SJSA1 (cell line): ENCODE data around the gene GPATCH1. TPM values are rescaled to one million over a fixed set of nuclear protein-coding genes. Genes with fewer than 3 reads are reported as not detected.

Experiments
- DNase-seq, 2 experiments: peaks; one replicate each; pipeline ENCODE4 v3.0.0-alpha.2; 2015 to 2020; ENCODE audit warnings: low spot score in 2 of 2, low read depth in 1 of 2
- H3K27ac ChIP-seq: fragments of 250-450 bp; sonication (Bioruptor Pico); 2 replicates; pipeline ENCODE4 v1.5.1; 2020; ENCODE audit warnings: mild to moderate bottlenecking, moderate library complexity
- H3K27me3 ChIP-seq: fragments of 250-450 bp; sonication (Bioruptor Pico); replicated peaks from 2 replicates; pipeline ENCODE4 v1.5.1; 2020; ENCODE audit warnings: mild to moderate bottlenecking, moderate library complexity
- H3K36me3 ChIP-seq: fragments of 250-450 bp; sonication (Bioruptor Pico); 2 replicates; pipeline ENCODE4 v1.5.1; 2020; ENCODE audit warnings: mild to moderate bottlenecking
- H3K4me1 ChIP-seq: fragments of 250-450 bp; sonication (Bioruptor Pico); replicated peaks from 2 replicates; pipeline ENCODE4 v1.6.1; 2021; ENCODE audit warnings: mild to moderate bottlenecking
- H3K4me3 ChIP-seq: fragments of 250-450 bp; sonication (Bioruptor Pico); 2 replicates; pipeline ENCODE4 v1.5.1; 2020; ENCODE audit warnings: mild to moderate bottlenecking
- H3K9me3 ChIP-seq: fragments of 250-450 bp; sonication (Bioruptor Pico); replicated peaks from 2 replicates; pipeline ENCODE4 v1.5.1; 2020; ENCODE audit warnings: mild to moderate bottlenecking
- total RNA-seq: library from RNA; depleted of rRNA; stranded (reverse); fragments of >200 nt; shearing (Covaris generic); gene quantifications from 2 replicates; pipeline ENCODE4 v1.2.3, GENCODE V29; 2014

GPATCH1 gene
- total RNA-seq, 1 experiment from 2014 or later = 12.1 TPM

- DNase-seq = no peak
- Histone ChIP-seq H3K27ac (no peak overlapping the region), H3K4me3 (no peak overlapping the region), H3K27me3 (no peaks in the 10 kb centered on the region), H3K36me3 (peaks cover 51% of the 10 kb centered on the region), H3K4me1 (peaks cover 12% of the 10 kb centered on the region), H3K9me3 (no peaks in the 10 kb centered on the region)
Observed at GRCh38 chr19:33050110-33050509, 30.9 kb upstream of the GPATCH1 start.

DNA sequence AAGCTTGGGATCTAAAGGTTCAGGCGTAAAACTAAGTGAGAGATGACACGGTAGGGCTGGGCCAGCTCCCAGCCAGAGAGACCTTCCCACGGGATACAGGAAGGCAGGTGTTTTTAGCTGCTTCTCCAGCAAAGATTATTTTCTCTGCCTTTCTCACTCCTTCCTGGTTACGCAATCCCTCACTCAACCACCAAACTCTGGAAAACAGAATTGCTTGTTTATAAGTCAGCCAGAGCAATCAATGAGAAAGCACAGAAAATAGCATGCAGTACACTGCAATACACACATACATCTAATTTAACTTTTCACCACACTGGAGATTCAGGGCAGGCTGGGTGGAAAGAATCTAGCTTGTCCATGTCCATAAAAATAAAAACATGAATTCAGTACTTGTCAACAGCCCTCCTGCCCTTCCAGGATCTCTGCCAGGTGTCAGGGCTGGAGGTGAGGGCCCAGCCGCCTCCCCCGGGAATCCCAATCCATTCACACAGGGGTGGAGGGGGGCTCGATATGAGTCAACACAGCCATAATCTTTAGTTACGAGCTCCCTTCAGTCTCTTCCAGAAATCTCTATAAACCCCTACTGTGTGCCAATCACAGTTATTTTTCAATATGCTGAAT lies 28.5 kb upstream of the GPATCH1 start:
- DNase-seq = no peak
- no peak overlapping the region for H3K4me3 ChIP-seq
- no peaks in the 10 kb centered on the region for H3K9me3 ChIP-seq
- H3K4me1 ChIP-seq = peaks cover 28% of the 10 kb centered on the region
- peaks cover 46% of the 10 kb centered on the region for H3K36me3 ChIP-seq
- H3K27me3 ChIP-seq = no peaks in the 10 kb centered on the region
- no peak overlapping the region for H3K27ac ChIP-seq

DNA sequence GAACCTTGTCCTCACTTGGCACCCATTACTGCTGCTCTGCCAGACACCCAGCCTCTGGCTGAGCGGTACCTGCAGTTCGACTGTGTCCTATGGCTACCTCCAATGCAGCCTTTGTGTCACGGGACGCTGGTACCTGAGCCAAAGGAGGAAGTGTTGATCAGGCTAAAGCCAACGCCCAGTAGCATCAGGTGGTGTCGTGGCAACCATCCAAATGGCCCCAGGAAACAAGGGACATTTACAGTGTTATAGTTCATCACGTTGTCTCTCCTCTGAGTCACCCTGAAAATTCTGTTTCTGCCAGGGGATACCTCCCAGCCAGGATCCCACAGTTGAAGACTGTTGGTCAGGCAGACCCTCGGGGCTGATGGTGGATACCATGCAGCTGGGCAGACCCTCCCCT lies 26.4 kb upstream of the GPATCH1 start:
- DNase-seq = no peak
- no peak overlapping the region for H3K4me3 ChIP-seq
- no peaks in the 10 kb centered on the region for H3K27me3 ChIP-seq
- peaks cover 47% of the 10 kb centered on the region for H3K36me3 ChIP-seq
- peaks cover 28% of the 10 kb centered on the region for H3K4me1 ChIP-seq
- H3K27ac ChIP-seq = no peak overlapping the region
- no peaks in the 10 kb centered on the region for H3K9me3 ChIP-seq

DNA sequence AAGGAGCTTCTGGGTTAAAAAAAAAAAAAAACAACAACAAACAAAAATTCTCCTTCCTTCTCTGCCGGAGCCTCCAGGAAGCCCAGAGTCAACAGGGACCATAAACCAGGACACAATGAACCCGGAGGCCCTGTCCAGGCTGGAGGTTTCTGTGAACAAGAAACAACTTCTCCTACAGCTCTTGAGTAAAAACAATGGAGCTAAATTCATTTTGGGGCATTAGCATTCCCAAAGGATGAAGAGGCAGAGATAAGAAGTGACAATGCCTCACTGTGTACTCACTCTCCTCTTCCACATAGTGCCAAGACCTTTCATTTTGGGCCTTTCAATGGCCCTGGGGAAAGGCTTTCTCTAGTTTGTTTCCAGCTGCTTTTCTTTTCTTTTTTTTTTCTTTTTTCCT lies 25.3 kb upstream of the GPATCH1 start:
- H3K9me3 ChIP-seq = no peaks in the 10 kb centered on the region
- no peaks in the 10 kb centered on the region for H3K27me3 ChIP-seq
- peak; percentile 64 to 71 for DNase-seq
- H3K36me3 ChIP-seq = peaks cover 44% of the 10 kb centered on the region
- H3K4me3 ChIP-seq = no peak overlapping the region
- peaks cover 28% of the 10 kb centered on the region for H3K4me1 ChIP-seq
- H3K27ac ChIP-seq = no peak overlapping the region

DNA sequence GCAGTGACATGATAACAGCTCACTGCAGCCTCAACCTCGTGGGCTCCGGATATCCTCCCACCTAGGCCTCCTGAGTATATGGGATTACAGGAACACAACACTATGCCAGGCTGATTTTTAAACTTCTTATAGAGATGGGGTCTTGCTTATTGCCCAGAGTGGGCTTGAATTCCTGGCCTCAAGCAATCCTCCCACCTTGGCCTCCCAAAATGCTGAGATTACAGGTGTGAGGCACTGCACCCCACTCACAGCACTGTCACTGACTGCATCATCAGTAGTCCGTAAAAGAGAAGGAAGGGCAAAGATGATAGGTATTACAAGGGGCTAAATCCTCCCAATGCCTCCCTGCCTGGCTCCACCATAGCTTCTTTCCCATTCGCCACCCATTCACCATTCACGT lies 20.4 kb upstream of the GPATCH1 start:
- peaks cover 10% of the 10 kb centered on the region; the same call in 1 of the 2 replicates for H3K36me3 ChIP-seq
- H3K27ac ChIP-seq = no peak overlapping the region
- no peak for DNase-seq
- no peaks in the 10 kb centered on the region for H3K27me3 ChIP-seq
- H3K9me3 ChIP-seq = no peaks in the 10 kb centered on the region
- no peak overlapping the region for H3K4me3 ChIP-seq
- H3K4me1 ChIP-seq = peaks cover 22% of the 10 kb centered on the region

GRCh38 chr19:33062902-33063301 lies 18.1 kb upstream of the GPATCH1 start:
- H3K4me1 ChIP-seq = peaks cover 11% of the 10 kb centered on the region
- H3K36me3 ChIP-seq = 0 out of 2 replicates have a peak, but pooled peaks cover 7% of the 10 kb centered on the region
- H3K27me3 ChIP-seq = no peaks in the 10 kb centered on the region
- DNase-seq = no peak
- H3K27ac ChIP-seq = no peak overlapping the region
- H3K9me3 ChIP-seq = no peaks in the 10 kb centered on the region
- H3K4me3 ChIP-seq = no peak overlapping the region

DNA sequence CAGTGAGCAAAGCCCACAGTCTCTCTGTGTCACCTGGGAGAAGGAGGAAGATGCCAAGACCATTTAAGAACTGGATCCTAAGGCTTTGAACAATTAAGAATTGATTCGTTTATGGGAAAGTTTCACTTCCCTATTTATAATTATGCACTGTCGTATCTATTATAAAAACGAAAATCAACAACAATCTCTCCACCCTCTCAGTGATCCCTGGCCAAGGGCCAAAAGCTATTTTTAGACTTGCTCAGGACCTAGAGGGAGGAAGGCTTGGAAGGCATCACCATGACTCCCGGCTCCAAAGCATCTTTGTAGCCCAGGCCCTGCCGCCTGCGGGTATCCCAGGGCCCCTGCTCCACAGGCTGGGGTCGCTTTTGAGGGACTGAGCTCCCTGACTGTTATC lies 17.6 kb upstream of the GPATCH1 start:
- peaks cover 11% of the 10 kb centered on the region for H3K4me1 ChIP-seq
- DNase-seq = no peak
- H3K9me3 ChIP-seq = no peaks in the 10 kb centered on the region
- 0 out of 2 replicates have a peak, but pooled peaks cover 6% of the 10 kb centered on the region for H3K36me3 ChIP-seq
- H3K27ac ChIP-seq = no peak overlapping the region
- no peaks in the 10 kb centered on the region for H3K27me3 ChIP-seq
- no peak overlapping the region for H3K4me3 ChIP-seq

DNA sequence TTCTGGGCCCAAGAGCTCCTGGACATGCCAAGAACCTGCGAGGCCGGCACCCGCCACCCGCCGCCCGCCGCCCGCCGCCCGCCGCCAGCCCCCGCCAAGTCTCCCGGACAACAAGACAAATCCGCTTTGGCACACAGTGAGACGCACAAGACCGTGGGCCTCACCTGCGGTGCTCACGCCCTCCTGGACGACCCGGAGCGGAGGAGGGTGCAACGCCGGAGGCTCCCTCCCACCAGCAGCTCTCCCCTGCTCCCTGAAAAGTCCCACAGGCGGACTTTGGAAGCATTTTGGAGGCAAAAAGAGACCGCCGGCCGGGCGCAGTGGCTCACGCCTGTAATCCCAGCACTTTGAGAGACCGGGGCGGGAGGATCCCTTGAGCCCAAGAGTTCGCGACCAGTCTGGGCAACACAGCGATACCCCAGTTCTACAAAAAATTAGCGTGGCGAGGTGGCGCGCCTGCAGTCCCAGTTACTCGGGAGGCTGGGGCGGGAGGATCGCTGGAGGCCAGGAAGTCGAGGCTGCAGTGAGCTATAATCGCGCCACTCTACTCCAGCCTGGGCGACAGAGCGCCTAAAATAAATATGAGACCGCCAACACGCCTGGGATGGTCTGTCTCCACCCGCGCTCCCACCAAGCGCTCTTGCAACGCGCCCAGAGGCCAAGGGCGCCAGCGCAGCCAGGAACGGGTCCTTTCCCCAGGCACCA lies 17.1 kb upstream of the GPATCH1 start:
- Histone ChIP-seq H3K36me3 (0 out of 2 replicates have a peak, but pooled peaks cover 3% of the 10 kb centered on the region), H3K27me3 (no peaks in the 10 kb centered on the region), H3K27ac (no peak overlapping the region), H3K4me1 (peaks cover 14% of the 10 kb centered on the region), H3K4me3 (peak overlapping the region; percentile 49), H3K9me3 (no peaks in the 10 kb centered on the region)
- no peak for DNase-seq

- Histone ChIP-seq H3K36me3 (0 out of 2 replicates have a peak, but pooled peaks cover 3% of the 10 kb centered on the region), H3K27ac (no peak overlapping the region), H3K9me3 (no peaks in the 10 kb centered on the region), H3K27me3 (no peaks in the 10 kb centered on the region), H3K4me1 (peaks cover 20% of the 10 kb centered on the region), H3K4me3 (peak overlapping the region; percentile 49)
- peak in 1 of 2 experiments; percentile 48 for DNase-seq
Observed at GRCh38 chr19:33064458-33064791, 16.6 kb upstream of the GPATCH1 start.

GRCh38 chr19:33064792-33065550 lies 16.0 kb upstream of the GPATCH1 start, which contains the start of gene RHPN2:
Gene RHPN2, minus strand, starts transcription at chr19:33064888. Its CDS starts 36 bp downstream, at chr19:33064852.
- Histone ChIP-seq H3K4me3 (peak within 1 kb of the TSS; percentile 49), H3K27me3 (no peaks in the 10 kb centered on the region), H3K36me3 (0 out of 2 replicates have a peak, but pooled peaks cover under 1% of the 10 kb centered on the region), H3K4me1 (peaks cover 22% of the 10 kb centered on the region), H3K9me3 (no peaks in the 10 kb centered on the region), H3K27ac (peak within 1 kb of the TSS; percentile 32; the same call in 1 of the 2 replicates)
- peak; percentile 64 to 75 for DNase-seq

- peaks cover 33% of the 10 kb centered on the region for H3K4me1 ChIP-seq
- no peaks in the 10 kb centered on the region for H3K9me3 ChIP-seq
- no peak overlapping the region for H3K4me3 ChIP-seq
- H3K36me3 ChIP-seq = no peaks in the 10 kb centered on the region
- H3K27me3 ChIP-seq = no peaks in the 10 kb centered on the region
- DNase-seq = no peak
- H3K27ac ChIP-seq = no peak overlapping the region
Observed at GRCh38 chr19:33066543-33066942, 14.4 kb upstream of the GPATCH1 start.

DNA sequence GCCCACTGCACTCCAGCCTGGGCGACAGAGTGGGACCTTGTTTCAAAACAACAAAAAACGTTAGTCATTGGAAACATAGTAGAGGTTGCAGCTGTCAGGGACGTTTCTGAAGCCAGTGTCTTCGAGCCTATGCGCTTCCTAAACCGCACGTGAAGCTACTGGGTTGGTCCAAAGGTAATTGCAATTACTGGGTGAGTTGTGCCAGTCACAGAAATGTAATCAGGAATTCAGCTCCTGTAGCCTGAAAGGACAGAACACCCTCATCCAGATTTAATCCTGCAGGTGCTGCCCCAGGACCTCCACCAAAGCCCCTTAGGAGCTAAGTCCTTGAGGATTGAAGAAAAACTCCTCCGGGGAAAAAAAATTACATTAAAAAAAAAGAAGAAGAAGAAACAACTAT lies 13.9 kb upstream of the GPATCH1 start:
- H3K4me1 ChIP-seq = peaks cover 39% of the 10 kb centered on the region
- H3K27ac ChIP-seq = no peak overlapping the region
- no peaks in the 10 kb centered on the region; the same call in 1 of the 2 replicates for H3K9me3 ChIP-seq
- no peak overlapping the region for H3K4me3 ChIP-seq
- no peaks in the 10 kb centered on the region for H3K27me3 ChIP-seq
- no peak for DNase-seq
- H3K36me3 ChIP-seq = no peaks in the 10 kb centered on the region

- Histone ChIP-seq H3K4me3 (no peak overlapping the region), H3K27ac (peak overlapping the region; percentile 18; the same call in 1 of the 2 replicates), H3K4me1 (peaks cover 48% of the 10 kb centered on the region), H3K27me3 (no peaks in the 10 kb centered on the region), H3K36me3 (no peaks in the 10 kb centered on the region), H3K9me3 (no peaks in the 10 kb centered on the region; the same call in 1 of the 2 replicates)
- DNase-seq = no peak
Observed at GRCh38 chr19:33071887-33072286, 9.1 kb upstream of the GPATCH1 start.

GRCh38 chr19:33075519-33075918 lies 5.5 kb upstream of the GPATCH1 start:
- Histone ChIP-seq H3K36me3 (no peaks in the 10 kb centered on the region), H3K27ac (peak overlapping the region; percentile 28), H3K9me3 (no peaks in the 10 kb centered on the region; the same call in 1 of the 2 replicates), H3K27me3 (no peaks in the 10 kb centered on the region), H3K4me1 (peaks cover 51% of the 10 kb centered on the region), H3K4me3 (no peak overlapping the region)
- DNase-seq = no peak
